Measurements from ENCODE around the gene ZNF624.

GRCh38 chr17:16661217-16661616, 7.6 kb upstream of the ZNF624 start:
- TF ChIP-seq CTCF (IDR thresholded peaks at IDR 0.05) = no peak
- TF ChIP-seq POLR2AphosphoS5 (IDR thresholded peaks at IDR 0.05) = no peak
- no peak for TF ChIP-seq POLR2A (IDR thresholded peaks at IDR 0.05)

Data from breast epithelium (tissue), 3 donors.